CD4-positive, alpha-beta T cell treated with Interleukin-15 for 4 hours (primary cell): ENCODE results near the gene ATG5.

Source experiments
- DNase-seq: peaks from one replicate; pipeline ENCODE4 v3.0.0-alpha.2; 2020; ENCODE audit warnings: low spot score

The ATG5 gene

GRCh38 chr6:106325336-106326178 lies at the start of gene ATG5:
TSS of gene ATG5 (minus strand) at chr6:106325760. CDS start at chr6:106316208, 9,552 bp downstream.
- peak; percentile 100 for DNase-seq

DNA sequence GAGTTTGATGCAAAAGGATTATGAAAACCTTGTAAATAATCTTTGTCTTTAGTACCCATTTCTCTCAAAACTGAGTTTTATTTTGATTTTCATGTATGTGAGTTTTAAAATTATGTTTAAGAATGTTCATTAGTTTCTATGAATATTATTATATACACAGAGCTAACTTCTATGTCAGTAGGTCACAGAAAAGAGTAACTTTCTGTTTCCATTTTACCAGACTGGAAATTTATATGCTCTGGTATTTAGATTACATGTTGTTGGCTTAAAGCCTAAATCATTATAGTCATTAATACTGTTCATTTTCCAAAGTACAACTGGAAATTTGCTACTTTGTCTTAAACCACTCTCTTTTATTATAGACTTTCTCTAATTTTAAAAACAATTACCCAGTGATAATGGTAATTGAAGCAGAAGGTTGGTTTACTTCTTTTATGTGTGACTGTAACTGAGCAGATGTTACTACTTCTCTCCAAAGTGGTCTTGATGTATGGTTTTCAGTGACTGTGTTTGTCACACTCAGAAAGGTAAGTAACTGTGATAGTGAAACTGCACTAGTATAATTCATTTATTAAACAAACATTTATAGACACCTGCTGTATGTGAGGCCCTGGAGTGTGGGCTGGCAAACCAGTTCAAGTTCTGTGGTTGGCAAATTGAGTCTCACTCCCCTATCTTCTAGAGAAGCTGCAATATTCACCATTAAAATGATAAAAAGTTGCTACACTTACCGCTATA lies 48.1 kb upstream of the ATG5 start:
- no peak for DNase-seq

DNA sequence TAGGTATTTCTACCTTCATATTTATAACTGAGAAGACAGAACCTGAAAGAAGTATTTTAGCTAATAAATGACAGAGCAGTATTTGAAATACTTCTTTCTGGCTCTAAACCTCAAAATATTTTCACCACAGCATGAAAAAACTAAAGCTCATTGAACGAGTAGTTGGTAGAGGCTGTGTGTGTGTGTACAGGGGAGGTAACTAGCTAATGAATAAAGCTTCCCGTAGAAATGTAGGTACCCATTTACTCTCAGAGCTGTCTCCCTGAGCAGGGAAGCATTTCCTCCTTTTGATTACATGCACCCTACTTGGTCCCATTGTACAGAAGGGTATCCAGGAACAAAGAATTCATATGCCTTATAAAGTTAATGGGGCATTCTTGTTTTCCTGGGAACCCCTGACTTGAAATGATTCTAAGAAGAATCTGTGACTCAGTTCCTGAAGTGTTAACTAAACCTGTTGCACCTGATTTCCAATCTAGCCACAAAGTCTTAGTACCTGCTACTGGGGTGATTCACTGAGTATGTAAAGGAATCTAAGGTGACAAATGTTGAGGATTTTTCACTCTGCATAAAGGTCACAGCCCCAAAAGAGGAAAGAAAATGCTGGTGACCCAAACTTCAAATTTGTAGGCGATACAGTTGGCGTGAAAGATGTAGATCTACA lies 47.4 kb upstream of the ATG5 start:
- DNase-seq: no peak

- no peak for DNase-seq
These were observed 45.1 kb upstream of the ATG5 start for GRCh38 chr6:106370639-106371038.

- no peak for DNase-seq
These were observed 44.2 kb upstream of the ATG5 start for GRCh38 chr6:106369739-106370138.

- no peak for DNase-seq
These were observed 38.0 kb upstream of the ATG5 start for GRCh38 chr6:106363401-106364138.

GRCh38 chr6:106360989-106361430 lies 35.5 kb upstream of the ATG5 start:
- no peak for DNase-seq

GRCh38 chr6:106360410-106360988 lies 34.9 kb upstream of the ATG5 start, which contains the start of gene CRYBG1:
TSS of gene CRYBG1 (plus strand) at chr6:106360717. CDS start at chr6:106360909, 192 bp downstream.
- DNase-seq: peak; percentile 68

DNA sequence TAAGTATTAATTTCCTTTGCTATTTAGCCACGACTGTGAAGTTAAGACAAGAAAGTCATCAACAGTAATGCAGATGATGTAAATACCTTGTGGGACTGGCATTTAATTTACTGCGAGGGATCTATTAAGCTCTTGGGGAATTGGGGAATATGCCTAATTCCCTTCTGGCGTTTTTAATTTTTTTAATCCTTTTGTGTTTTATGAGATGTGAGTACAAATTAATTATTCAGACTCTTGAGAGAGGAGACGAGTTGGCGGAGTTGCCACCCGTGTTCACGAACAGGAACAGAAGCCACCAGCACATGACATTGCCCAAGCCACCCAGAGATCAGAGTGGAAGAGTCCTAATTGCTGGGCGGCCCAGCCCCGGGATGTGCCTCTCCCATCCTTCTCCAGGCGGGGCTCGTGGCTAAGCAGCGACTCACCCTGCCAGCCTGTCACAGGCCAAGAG lies 34.4 kb upstream of the ATG5 start:
- DNase-seq: no peak

DNA sequence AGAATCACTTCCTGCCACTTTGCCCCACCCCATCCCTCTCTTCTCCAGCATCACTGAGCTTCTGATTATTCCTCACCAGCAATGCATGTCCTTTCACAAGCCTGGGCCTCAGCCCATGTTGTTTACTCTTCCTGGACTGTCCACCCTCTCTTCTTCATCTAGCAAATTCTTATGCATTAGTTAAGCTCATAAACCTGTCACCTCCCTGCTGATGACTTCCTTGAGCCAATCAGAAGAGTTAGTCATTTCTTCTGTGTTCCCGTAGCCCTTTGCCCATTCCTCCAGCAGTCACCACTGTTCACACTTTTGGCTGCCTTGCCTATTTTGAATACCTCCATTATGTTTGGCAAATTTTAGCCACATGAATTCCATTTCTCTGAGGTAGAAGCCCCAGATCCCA lies 30.8 kb upstream of the ATG5 start:
- DNase-seq: no peak

GRCh38 chr6:106347219-106347618 lies 21.7 kb upstream of the ATG5 start:
- no peak for DNase-seq

GRCh38 chr6:106339334-106340029 lies 13.9 kb upstream of the ATG5 start:
- peak; percentile 64 for DNase-seq

GRCh38 chr6:106334646-106335448 lies 9.3 kb upstream of the ATG5 start:
- DNase-seq: peak; percentile 67

GRCh38 chr6:106324726-106325335 lies 729 bp downstream of the ATG5 start:
- DNase-seq: no peak

GRCh38 chr6:106321940-106322339 lies 3.6 kb downstream of the ATG5 start:
- DNase-seq: no peak

GRCh38 chr6:106318851-106319250 lies 6.7 kb downstream of the ATG5 start:
- DNase-seq: no peak

DNA sequence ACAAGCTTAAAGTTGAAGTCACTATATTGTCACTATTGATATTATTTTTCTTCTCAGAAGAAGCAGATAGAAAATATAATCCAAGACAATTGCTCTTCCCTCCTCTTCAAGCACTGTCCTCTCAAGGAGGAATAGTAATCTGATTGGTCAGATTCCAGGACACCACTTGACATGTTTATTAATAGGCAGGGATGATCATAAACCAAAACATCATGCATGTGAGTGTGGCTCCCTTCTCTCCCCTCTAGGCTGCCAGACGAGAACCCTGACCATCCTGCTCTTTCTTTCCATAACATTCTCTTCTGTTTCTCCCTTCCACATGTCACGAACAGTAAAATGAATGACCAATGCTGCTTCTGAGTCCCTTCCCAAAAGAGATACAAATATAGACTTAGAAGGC lies 7.5 kb downstream of the ATG5 start:
- DNase-seq: no peak

- no peak for DNase-seq
These were observed 9.2 kb downstream of the ATG5 start for GRCh38 chr6:106316375-106316766.

GRCh38 chr6:106315765-106316374 lies 9.7 kb downstream of the ATG5 start:
- DNase-seq: peak; percentile 19
